ENCODE results near the gene AP3D1.

AP3D1 gene

GRCh38 chr19:2126879-2127518 lies 24.4 kb downstream of the AP3D1 start:
- DNase-seq, result no peak

DNA sequence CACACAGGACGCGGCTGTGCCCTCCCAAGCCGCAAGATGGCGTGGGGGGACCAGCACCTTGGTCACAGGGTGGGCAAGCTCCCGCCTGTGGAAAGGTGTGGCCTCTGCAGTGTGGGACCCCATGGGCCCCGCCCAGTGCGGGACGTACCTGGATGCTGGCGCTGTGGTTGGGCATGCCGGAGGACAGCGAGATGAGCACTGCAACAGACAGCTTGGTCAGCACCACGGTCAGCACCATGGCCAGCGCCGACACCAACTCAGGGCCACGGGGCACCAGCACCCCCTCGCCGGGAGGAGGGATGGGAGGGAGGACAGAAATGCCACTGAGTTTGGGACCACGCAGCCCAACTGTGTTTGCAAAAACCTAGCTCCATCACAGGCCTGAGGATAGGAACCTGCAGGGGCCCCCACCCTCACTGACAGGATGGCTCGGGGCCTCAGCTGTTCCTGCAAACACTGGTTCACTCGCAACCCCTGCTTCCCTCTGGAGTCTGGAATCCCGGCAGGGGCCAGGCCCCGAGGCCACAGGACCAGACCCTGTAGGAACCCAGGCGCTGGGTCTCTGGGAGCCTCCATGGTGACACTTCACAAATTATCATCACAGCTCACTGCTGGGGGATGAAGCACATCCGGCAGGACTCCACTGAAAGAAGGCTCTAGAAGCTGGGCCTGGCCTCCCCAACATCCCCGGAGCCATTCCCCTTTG lies 27.5 kb downstream of the AP3D1 start:
- DNase-seq, result no peak

DNA sequence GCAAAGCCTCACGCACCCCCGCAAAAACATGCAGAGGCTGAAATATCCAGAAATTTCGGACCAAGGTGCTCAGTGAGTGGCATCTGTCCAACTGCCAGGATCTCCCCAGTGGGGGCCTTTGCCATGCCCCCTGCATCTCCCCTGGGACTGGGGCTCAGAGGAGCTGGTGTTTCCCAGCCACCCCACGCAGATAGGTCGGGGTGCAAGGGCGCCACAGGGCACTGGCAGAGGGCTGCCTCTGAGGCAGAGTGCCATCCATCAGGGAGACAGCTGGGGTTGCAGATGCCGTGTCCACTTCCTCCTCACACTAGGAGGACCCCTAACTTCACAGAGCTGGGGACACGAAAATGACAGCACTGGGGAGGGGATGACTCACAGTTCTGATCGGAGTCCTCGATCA lies 28.4 kb downstream of the AP3D1 start:
- no peak for DNase-seq

GRCh38 chr19:2122251-2122650 lies 29.1 kb downstream of the AP3D1 start:
- DNase-seq, result no peak

- DNase-seq, result no peak
Measured at GRCh38 chr19:2121416-2122051, 29.8 kb downstream of the AP3D1 start.

GRCh38 chr19:2120821-2121220 lies 30.5 kb downstream of the AP3D1 start:
- DNase-seq, result no peak

GRCh38 chr19:2119921-2120785 lies 31.2 kb downstream of the AP3D1 start:
- DNase-seq, result no peak

DNA sequence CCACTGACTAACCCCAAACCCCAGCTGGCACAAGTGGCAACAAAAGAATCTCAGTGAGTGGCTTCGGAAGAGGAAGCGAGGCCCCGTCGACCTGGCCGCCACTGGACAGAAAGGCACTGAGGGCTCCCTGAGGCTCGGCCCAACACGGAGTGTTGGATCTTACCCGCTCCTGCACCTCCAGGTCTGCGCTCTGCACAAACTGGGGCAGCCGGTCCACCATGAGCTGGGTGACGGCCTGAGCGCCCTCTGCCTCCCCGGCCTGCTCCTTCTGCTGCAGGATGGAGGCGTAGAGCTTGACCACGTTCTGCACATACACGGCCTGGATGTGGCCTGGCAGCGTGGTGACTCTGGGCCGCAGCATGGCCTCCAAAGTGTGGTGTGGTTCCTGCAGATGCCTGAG lies 32.9 kb downstream of the AP3D1 start:
- no peak for DNase-seq

GRCh38 chr19:2117215-2117960 lies 34.0 kb downstream of the AP3D1 start:
- no peak for DNase-seq

DNA sequence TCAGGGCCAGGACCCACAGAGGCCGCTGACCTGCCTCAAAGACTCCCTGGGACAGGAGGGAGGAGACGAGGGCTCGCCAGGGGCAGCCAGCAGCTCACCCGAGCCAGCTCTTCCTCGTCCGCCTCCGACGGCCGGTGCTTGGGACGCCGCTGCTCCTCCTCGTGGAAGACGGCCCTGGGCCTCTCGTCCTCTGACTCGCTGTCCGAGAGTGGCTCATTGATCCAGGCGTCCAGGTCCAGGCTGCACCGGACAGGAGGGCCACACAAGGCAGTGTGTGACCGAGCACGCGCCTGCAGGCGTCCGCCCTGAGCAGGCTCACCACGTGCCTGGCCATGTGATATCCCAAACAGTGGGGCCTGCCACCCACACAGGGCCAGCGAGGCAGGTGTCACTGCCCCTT lies 34.9 kb downstream of the AP3D1 start:
- no peak for DNase-seq

DNA sequence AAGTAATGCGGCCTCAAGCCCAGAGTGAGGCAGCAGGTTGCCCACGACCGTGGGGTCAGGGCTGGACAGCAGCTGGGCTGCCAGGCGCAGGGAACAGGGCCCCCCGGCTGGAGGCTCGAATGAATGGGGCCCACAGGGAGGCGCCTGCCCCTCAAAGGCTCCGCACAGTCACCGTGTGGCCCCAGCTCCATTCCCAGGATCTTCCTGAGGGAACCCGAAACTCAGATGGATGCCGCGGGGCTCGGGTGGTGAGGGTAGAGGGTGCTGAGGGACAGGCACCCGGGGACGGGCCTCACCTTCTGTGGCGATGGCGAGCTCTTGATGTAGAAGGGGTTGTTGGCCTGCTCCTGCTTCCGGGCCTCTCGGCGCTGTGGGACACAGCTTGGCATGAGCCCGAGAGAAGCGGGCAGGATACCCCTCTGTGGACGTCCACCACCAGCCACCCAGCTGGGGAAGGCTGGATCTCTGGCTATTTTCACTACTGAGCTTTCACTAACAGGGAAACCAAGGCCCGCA lies 35.4 kb downstream of the AP3D1 start:
- DNase-seq, result no peak

DNA sequence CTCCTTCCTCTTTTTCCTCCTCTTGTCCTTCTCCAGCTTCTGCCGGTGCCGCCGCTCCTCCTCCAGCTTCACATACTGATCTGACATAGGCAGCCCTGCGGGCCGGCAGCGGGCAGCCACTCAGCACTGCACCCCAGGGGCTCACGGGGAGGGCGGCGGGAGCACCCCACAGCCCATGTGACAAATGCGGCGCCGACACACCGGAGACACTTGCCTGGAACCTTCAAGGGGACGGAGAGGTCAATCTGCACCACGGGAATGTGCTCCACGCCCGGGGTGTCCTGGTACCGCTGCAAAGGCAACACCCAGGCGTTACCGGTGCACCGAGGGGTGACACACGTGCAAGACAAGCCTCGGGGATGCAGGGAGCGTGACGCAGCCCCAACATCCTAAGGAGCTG lies 36.0 kb downstream of the AP3D1 start:
- no peak for DNase-seq

GRCh38 chr19:2114821-2115220 lies 36.5 kb downstream of the AP3D1 start:
- no peak for DNase-seq

DNA sequence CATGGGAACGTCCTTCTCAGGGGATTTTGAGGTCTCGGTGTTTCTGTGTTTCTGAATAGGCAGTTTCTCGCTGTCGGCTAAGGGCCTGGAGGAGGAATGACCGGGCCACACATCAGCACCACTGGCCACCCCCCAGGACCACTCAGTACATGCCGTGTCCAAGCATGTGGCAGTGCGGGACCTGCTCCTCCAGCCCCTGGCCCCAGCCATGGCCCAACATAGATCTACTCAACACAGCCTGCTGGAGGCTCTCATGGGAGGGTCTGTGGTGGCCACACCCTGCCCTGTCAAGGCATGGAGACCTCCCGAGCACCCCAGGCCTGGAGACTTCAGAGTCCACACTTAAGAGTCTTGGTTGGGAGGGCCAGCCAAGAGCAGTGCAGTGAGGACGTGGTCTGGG lies 37.1 kb downstream of the AP3D1 start:
- no peak for DNase-seq

- no peak for DNase-seq
Measured at GRCh38 chr19:2113439-2114211, 37.7 kb downstream of the AP3D1 start.

DNA sequence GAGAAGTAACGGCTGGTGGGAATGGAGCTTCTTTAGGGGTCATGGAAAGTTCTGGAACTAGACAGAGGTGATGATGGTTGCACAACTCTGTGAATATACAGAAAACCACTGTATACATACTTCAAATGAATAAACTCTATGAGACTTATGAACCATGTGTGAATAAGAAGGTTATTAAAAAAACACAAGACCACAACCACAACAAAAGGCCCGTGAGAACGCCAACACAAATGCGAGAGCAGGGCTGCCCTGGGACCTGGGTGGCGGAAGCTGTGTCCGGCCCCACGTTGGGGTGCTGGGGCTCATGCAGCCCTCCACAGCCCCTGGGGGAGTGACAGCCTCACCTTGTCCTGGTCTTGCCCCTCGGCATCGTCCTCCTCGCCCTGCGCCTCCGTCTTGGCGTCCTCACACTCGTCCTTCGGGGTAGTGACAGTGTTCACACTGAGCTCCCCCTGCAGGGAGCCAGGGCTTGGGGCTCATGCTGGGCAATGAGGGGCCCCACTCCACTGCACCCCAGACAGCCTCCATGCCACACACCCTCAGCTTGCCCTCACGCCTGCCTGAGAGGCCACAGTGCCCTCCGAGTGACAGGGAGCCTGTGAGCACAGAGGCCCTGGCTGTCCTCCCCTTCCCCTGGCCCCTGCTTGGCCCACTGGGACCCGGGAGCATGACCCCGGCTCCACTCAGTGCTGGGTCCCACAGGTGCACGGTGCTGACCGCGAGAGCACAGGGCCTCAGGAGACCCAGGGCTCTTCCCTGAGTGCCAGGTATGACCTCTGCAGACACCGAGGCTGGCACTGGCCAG lies 38.6 kb downstream of the AP3D1 start:
- no peak for DNase-seq

DNA sequence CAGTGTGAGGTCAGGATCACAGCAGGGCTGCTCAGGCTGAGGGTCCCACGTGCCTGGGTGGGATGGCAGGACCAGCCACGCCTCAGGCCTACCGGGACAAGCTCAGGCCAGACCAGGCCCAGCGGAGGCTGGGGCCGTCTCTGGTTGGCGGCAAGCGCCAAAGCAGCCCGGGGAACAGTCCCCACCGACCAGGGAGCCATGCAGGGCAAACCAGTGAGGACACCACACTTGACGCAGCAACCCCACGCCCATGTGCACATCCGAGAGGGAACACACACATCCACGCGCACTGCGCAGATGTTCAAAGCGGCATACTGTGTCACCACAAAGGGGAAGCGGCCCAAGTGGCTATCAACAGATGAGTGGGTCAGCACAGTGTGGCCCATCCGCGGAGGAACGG lies 39.5 kb downstream of the AP3D1 start:
- no peak for DNase-seq

GRCh38 chr19:2111425-2111824 lies 39.9 kb downstream of the AP3D1 start:
- DNase-seq, result no peak

- no peak for DNase-seq
Measured at GRCh38 chr19:2110822-2111221, 40.5 kb downstream of the AP3D1 start.

DNA sequence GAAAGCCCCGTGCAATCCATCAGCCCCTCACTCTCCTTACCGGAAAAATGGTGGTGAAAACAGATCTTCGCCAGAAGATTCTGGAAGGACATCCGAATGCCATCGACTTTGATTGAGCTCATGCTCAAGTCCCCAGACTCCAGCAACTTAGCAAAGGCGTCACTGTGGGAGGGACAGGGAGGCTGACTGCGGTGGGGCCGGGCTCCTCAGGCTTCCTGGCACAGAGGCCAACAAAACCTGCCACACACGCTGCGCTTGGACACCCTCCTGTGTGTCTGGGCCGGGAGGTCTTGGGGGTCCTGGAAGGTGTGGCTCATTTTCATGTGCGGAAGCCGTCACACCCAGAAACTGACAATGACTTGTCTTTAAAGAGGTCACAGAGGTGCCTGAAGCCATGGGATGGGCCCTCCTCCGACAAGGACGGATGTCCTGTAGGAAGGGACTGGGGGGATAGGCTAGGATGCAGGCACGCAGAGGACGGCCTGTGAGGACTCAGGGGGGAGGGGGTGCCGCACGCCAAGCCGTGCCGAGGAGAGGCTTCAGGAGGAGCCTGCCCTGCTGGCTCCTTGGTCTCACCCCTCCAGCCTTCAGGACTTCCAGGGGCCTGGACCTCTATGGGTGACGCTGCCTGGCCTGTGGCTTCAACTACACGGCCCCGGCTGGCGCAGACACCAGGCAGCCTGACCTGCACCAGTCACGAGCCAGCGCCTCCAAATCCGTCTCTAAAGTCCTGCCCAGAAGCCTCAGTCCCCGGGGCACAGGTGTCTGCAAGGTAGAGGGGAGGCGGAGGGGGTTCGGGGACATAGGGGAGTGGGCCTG lies 42.1 kb downstream of the AP3D1 start:
- no peak for DNase-seq

Data from SHP77 treated with DMSO at 0.1 percent for 48 hours (cell line).